IPS-NIHi7 (cell line): Measurements from ENCODE around the gene CBY1.

Experiments
- DNase-seq: peaks from one replicate; pipeline ENCODE4 v3.0.0; 2012; ENCODE audit warnings: mixed read lengths; ENCODE audit errors: extremely low spot score

CBY1 gene

GRCh38 chr22:38700789-38701628 lies 44.6 kb downstream of the CBY1 start, which contains the start of gene JOSD1:
TSS of gene JOSD1 (minus strand) at chr22:38700943. CDS start at chr22:38699987, 956 bp downstream.
- DNase-seq, result peak; percentile 92

GRCh38 chr22:38704654-38705234 lies 48.3 kb downstream of the CBY1 start:
- DNase-seq, result no peak

- peak; percentile 97 for DNase-seq
These were observed 49.0 kb downstream of the CBY1 start, which contains the start of gene GTPBP1 for GRCh38 chr22:38705235-38706100. TSS of gene GTPBP1 (plus strand) at chr22:38705944. CDS start at chr22:38705956, 12 bp downstream.

- DNase-seq, result peak; percentile 31
These were observed 49.9 kb downstream of the CBY1 start for GRCh38 chr22:38706101-38706900.

- no peak for DNase-seq
These were observed 50.4 kb downstream of the CBY1 start for GRCh38 chr22:38706901-38707195.

- no peak for DNase-seq
These were observed 50.9 kb downstream of the CBY1 start for GRCh38 chr22:38707346-38707745.

GRCh38 chr22:38707984-38708383 lies 51.5 kb downstream of the CBY1 start:
- no peak for DNase-seq

GRCh38 chr22:38709306-38709705 lies 52.9 kb downstream of the CBY1 start:
- DNase-seq, result no peak

- no peak for DNase-seq
These were observed 53.9 kb downstream of the CBY1 start for GRCh38 chr22:38710351-38710750.

- no peak for DNase-seq
These were observed 54.4 kb downstream of the CBY1 start for GRCh38 chr22:38710866-38711265.

- no peak for DNase-seq
These were observed 56.2 kb downstream of the CBY1 start for GRCh38 chr22:38712486-38713207.

- no peak for DNase-seq
These were observed 57.5 kb downstream of the CBY1 start for GRCh38 chr22:38713921-38714320.

GRCh38 chr22:38715176-38715764 lies 58.8 kb downstream of the CBY1 start:
- DNase-seq, result no peak

- no peak for DNase-seq
These were observed 59.4 kb downstream of the CBY1 start for GRCh38 chr22:38715852-38716251.

GRCh38 chr22:38716271-38716670 lies 59.8 kb downstream of the CBY1 start:
- DNase-seq, result no peak

GRCh38 chr22:38716826-38717225 lies 60.4 kb downstream of the CBY1 start:
- DNase-seq, result no peak

- no peak for DNase-seq
These were observed 60.8 kb downstream of the CBY1 start for GRCh38 chr22:38717244-38717643.

- peak; percentile 77 for DNase-seq
These were observed 62.0 kb downstream of the CBY1 start for GRCh38 chr22:38718414-38718813.

- no peak for DNase-seq
These were observed 62.8 kb downstream of the CBY1 start for GRCh38 chr22:38719196-38719595.

GRCh38 chr22:38720350-38720749 lies 63.9 kb downstream of the CBY1 start:
- DNase-seq, result no peak
